Activated naive CD8-positive, alpha-beta T cell (primary cell): ENCODE results near the gene CCDC83.

Experiments used
- H3K27ac Mint-ChIP-seq: one replicate; pipeline ENCODE4 v1.8.0; 2021; ENCODE audit warnings: mixed read lengths
- H3K27me3 Mint-ChIP-seq: one replicate; pipeline ENCODE4 v1.8.0; 2021; ENCODE audit warnings: mixed read lengths
- H3K36me3 Mint-ChIP-seq: one replicate; pipeline ENCODE4 v1.8.0; 2021; ENCODE audit warnings: mixed read lengths
- H3K4me1 Mint-ChIP-seq: one replicate; pipeline ENCODE4 v1.8.0; 2021; ENCODE audit warnings: low read depth, mixed read lengths
- H3K4me3 Mint-ChIP-seq: one replicate; pipeline ENCODE4 v1.8.0; 2021; ENCODE audit warnings: mild to moderate bottlenecking, mixed read lengths
- H3K9me3 Mint-ChIP-seq: one replicate; pipeline ENCODE4 v1.8.0; 2021; ENCODE audit warnings: low read depth, mixed read lengths

The CCDC83 gene

DNA sequence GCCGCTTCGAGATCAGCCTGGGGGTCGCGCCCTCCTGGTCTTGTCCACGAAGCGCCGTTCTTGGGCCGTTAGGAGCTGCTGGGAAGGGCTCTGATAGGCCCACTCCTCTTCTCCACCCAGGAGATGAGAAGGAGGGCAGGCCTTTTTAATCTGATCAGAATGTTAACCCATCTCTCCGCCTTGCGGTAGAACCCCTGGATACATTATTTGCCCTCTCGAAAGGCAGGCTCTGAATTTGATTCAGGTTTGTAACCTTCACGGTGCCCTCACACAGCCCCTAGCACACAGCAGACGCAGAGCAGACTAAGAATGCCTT is at the start of gene CCDC83:
TSS of gene CCDC83 (plus strand) at position 43 of the 316 bp plus-strand sequence. CDS start 9,741 bp downstream, outside the sequence.
- H3K27ac Mint-ChIP-seq = peak within 1 kb of the TSS; percentile 92
- H3K36me3 Mint-ChIP-seq = no peaks in the 10 kb centered on the region
- H3K27me3 Mint-ChIP-seq = no peaks in the 10 kb centered on the region
- H3K4me3 Mint-ChIP-seq = peak within 1 kb of the TSS; percentile 89
- H3K9me3 Mint-ChIP-seq = no peaks in the 10 kb centered on the region
- peaks cover 9% of the 10 kb centered on the region for H3K4me1 Mint-ChIP-seq

DNA sequence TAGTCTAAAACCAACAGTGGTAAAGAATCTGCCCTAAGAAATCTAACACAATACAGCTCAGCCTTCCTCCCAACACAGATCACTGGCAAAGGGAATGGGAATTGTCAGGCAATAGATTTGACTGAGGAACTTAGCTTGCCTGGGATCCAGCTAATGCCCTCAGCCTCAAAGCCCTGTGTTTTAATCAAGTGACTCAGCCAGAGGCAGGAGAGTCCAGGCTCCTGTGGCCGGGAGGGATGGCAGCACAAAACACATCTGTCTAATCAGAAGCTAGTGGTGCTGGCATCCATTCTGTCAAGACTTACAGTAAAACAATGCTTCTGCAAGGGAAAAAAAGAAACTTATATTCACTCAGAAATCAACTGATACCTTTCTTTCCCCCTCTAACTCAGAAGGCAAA is 49.8 kb upstream of the CCDC83 start:
- Mint-ChIP-seq H3K27ac (no peak overlapping the region), H3K27me3 (no peaks in the 10 kb centered on the region), H3K36me3 (peaks cover 8% of the 10 kb centered on the region), H3K4me3 (no peak overlapping the region), H3K4me1 (peaks cover 39% of the 10 kb centered on the region), H3K9me3 (peaks cover 3% of the 10 kb centered on the region)

DNA sequence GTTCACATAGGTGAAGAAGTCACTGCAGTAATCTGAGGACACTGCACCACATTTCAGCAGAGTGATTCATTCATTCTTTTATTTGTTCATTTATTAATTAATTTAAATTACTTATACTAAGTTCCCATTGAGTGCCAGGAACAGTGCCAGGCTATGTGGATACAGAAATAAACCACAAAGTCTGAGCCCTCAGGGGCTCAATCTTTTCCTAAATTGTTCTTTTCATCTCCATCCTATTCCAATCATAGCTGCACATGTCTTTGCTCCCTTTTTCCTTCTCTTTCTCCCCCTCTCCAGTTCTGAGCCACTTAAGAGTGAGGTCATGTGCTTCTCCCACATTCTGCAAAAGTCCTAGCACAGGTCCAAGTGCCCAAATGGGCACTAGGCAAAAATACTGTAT is 49.2 kb upstream of the CCDC83 start:
- Mint-ChIP-seq H3K36me3 (peaks cover 8% of the 10 kb centered on the region), H3K9me3 (peaks cover 3% of the 10 kb centered on the region), H3K4me3 (no peak overlapping the region), H3K4me1 (peaks cover 37% of the 10 kb centered on the region), H3K27ac (peak overlapping the region; percentile 16), H3K27me3 (no peaks in the 10 kb centered on the region)

DNA sequence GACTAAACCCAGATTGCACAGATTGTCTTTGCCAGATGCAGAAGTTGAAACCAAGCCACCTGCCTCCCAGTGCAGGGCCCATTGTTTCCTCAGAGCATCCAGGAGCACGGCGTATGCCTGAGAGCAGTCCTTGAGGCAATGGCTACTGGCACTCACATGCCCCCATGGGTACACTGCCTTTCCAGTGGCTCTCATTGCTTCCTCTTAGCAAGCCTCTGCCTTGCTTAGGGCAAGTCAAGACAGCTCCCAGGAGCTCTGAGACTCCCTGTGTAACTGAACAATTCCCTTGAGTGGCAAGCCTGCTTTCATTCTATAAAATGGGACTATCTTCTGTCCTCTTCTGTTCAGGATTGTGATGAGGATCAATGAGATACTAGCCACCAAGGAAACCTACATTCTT is 48.3 kb upstream of the CCDC83 start:
- peaks cover 39% of the 10 kb centered on the region for H3K4me1 Mint-ChIP-seq
- H3K27ac Mint-ChIP-seq = no peak overlapping the region
- peaks cover 5% of the 10 kb centered on the region for H3K36me3 Mint-ChIP-seq
- H3K9me3 Mint-ChIP-seq = no peaks in the 10 kb centered on the region
- no peak overlapping the region for H3K4me3 Mint-ChIP-seq
- no peaks in the 10 kb centered on the region for H3K27me3 Mint-ChIP-seq

DNA sequence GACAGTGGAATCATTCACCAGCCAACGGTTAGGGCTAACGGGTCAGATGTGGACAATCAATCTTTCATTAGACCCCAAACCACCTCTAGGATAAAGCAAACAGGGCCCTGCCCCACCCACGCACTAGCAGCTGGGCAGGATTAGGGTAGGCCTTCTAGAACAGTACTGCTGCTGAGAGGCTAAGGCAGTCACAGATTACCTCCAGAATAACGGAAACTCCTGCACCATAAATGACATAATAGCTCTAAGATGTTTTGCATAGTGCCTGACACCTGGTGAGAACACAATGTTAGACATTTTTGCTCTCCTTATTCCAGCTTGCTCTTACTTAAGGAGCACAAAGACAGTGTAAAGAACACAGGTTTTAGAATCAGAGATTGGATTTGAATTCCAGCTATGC is 46.0 kb upstream of the CCDC83 start:
- H3K36me3 Mint-ChIP-seq = peaks cover 2% of the 10 kb centered on the region
- H3K4me1 Mint-ChIP-seq = peaks cover 43% of the 10 kb centered on the region
- H3K4me3 Mint-ChIP-seq = peak overlapping the region; percentile 90
- H3K9me3 Mint-ChIP-seq = no peaks in the 10 kb centered on the region
- no peaks in the 10 kb centered on the region for H3K27me3 Mint-ChIP-seq
- no peak overlapping the region for H3K27ac Mint-ChIP-seq

DNA sequence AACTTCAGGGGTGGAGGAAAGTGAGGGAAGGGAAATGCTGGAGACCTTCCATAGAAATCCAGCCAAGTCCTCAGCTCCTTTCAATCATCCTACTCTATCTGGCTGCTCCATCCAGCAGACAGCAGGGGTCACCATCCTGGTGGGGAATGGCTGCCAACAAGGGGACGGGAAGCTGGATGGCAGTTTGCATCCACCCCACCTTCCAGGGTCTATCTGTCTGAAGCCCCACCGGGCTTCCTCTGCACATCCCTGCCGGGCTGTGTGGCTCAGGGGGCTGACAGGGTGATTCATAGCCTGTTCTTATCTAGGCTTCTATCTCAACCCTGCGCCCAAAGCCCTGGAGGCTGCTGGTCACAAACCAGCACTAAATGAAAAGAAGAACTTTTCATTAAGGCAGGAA is 45.3 kb upstream of the CCDC83 start:
- Mint-ChIP-seq H3K4me3 (peak overlapping the region; percentile 90), H3K27me3 (no peaks in the 10 kb centered on the region), H3K9me3 (no peaks in the 10 kb centered on the region), H3K27ac (peak overlapping the region; percentile 54), H3K4me1 (peaks cover 46% of the 10 kb centered on the region), H3K36me3 (peaks cover 2% of the 10 kb centered on the region)

DNA sequence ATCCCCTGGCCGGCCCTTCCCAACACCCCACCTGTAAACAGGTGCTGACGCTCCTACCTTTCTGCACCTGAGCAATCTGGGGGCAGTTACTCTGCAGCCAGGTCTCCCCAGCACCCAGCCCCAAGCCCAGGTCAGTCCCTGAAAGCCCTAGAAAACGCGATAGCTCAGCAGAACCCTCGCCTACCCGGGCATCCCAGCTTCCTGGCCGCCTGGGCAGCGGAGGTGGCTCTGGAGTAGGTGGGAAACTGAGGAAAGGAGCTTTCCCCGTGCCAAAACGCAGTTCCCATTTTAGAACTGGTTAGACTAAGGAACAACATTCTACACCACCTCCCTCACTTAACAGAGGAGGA is 44.7 kb upstream of the CCDC83 start:
- peaks cover 50% of the 10 kb centered on the region for H3K4me1 Mint-ChIP-seq

DNA sequence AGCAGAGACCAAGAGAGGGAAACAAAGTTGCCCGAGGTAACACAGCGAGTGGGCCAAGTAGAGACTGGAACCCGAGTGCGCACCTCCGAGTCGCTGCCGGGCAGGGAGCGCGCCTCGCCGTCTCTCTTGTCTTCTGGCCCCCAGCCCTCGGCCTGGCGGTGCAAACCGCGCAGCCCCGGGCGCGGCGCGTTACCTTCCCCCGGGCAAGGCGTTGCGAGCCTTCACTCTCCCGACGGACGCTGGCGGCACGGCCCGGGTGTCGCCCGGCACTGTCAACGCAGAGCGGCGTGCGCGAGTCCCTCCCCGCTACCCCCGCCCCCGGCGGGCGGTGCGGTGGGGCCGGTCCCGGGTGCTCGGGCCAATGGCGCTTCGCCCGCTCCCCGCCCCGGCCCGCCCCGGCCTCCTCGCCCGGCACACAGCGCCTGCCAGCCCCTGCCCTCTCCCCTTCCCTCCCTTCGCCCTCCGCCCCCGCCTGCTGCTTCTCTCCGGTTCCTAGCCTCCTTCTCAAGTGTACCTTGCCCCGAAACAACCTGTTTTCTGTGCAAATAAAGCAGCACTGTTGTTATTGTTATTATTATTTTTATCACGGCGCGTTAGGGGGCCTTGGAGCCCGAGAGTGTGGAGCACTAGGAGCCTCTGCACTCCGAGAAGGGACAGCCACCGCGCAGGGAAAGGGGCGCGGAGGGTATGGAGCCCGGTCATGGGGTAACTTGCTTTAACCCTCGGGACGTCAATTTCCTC is 44.1 kb upstream of the CCDC83 start, which contains the start of gene SYTL2:
TSS of gene SYTL2 (minus strand) at position 271 of the 741 bp plus-strand sequence. CDS start 53,416 bp downstream, outside the sequence.
- Mint-ChIP-seq H3K27me3 (no peaks in the 10 kb centered on the region), H3K36me3 (peaks cover 2% of the 10 kb centered on the region), H3K4me1 (peaks cover 48% of the 10 kb centered on the region), H3K9me3 (no peaks in the 10 kb centered on the region), H3K4me3 (peak within 1 kb of the TSS; percentile 90), H3K27ac (peak within 1 kb of the TSS; percentile 54)

More for the DNA sequence above, 44.7 kb upstream of the CCDC83 start:
- H3K4me3 Mint-ChIP-seq = peak overlapping the region; percentile 90
- H3K27ac Mint-ChIP-seq = peak overlapping the region; percentile 54
- no peaks in the 10 kb centered on the region for H3K27me3 Mint-ChIP-seq
- no peaks in the 10 kb centered on the region for H3K9me3 Mint-ChIP-seq
- H3K36me3 Mint-ChIP-seq = peaks cover 2% of the 10 kb centered on the region

DNA sequence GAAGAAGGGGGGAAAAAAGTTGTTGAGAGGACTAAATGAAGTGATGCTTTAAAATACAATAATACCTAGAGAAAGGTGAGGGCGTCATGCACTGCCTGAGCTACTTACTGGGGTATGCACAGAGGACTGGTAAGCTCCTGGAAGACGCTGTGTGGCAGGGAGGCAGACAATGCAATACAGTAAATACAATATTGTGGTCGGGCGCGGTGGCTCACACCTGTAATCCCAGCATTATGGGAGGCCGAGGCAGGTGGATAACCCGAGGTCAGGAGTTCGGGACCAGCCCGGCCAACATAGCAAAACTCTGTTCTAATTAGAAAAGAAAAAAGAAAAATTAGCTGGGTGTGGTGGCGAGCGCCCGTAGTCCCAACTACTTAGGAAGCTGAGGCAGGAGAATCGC is 43.6 kb upstream of the CCDC83 start:
- Mint-ChIP-seq H3K27ac (no peak overlapping the region), H3K36me3 (peaks cover 2% of the 10 kb centered on the region), H3K4me3 (peak overlapping the region; percentile 88), H3K4me1 (peaks cover 44% of the 10 kb centered on the region), H3K27me3 (no peaks in the 10 kb centered on the region), H3K9me3 (no peaks in the 10 kb centered on the region)

DNA sequence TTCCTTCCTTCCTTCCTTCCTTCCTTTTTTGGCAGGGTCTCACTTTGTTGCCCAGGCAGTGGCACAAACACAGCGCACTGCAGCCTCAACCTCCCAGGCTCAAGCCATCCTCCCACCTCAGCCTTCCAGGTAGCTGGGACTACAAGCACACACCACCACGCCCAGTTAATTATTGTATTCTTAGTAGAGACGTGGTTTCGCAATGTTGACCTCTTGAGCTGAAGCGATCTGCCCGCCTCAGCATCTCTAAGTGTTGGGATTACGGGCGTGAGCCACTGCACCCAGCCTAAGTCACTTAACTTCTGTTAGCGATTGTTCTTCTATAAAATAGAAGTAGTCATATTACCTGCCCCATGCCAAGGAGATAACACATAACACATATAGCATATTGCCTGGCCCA is 41.5 kb upstream of the CCDC83 start:
- Mint-ChIP-seq H3K9me3 (no peaks in the 10 kb centered on the region), H3K27ac (no peak overlapping the region), H3K27me3 (no peaks in the 10 kb centered on the region), H3K4me1 (peaks cover 42% of the 10 kb centered on the region), H3K4me3 (no peak overlapping the region), H3K36me3 (peaks cover 2% of the 10 kb centered on the region)

DNA sequence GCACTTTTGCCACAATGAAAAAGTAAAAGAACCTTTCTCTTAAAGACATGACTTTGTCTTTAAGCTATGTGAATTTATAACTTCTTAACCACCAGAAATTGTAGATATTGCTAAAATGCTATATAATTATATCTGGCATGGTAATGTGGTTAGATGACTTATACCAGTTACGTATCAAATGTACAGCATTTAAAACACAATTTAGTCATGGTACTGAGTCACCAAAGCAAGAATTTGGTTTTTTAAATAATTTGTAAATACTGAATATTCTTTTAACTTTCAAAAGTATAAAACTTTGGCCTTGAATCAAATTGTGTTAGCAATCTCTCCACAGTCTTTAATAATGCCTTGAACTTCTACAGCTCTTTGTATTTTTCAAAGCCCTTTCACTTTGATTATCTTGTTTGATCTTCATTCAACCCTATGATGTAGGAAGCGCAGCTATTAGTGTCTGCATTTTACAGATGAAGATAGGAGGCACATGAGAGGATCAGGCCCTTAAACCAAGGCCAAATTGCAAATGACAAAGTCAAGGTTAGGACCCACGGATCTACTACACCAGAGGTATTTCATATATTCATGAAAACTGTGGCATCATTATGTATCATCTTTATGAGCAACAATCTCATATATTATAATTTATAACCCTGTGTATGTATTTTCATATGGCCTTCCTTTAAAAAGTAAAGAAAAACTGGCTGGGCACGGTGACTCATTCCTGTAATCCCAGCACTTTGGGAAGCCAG is 39.8 kb upstream of the CCDC83 start:
- no peak overlapping the region for H3K4me3 Mint-ChIP-seq
- no peaks in the 10 kb centered on the region for H3K9me3 Mint-ChIP-seq
- peaks cover 26% of the 10 kb centered on the region for H3K4me1 Mint-ChIP-seq
- H3K27me3 Mint-ChIP-seq = no peaks in the 10 kb centered on the region
- peaks cover 2% of the 10 kb centered on the region for H3K36me3 Mint-ChIP-seq
- no peak overlapping the region for H3K27ac Mint-ChIP-seq

DNA sequence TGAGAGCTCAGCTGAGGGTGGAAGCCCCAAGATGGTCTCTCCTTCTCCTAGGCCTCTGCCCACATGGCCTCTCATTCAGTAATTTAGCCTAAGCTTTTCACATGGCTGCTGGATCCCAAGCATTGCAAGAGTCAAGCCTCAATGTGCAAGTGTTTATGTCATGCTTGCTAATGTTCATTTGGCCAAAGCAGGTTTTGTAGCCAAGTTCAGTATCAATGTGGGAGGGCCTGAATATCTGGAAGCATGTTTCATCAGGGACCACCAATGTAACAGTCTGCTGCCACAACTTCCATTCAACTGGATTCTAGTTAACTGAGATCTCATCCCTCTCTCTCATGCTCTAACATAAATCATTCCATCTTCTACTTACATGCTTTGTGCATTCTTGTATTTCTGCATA is 35.7 kb upstream of the CCDC83 start:
- Mint-ChIP-seq H3K4me1 (peaks cover 35% of the 10 kb centered on the region), H3K9me3 (no peaks in the 10 kb centered on the region), H3K4me3 (no peak overlapping the region), H3K27ac (no peak overlapping the region), H3K27me3 (no peaks in the 10 kb centered on the region), H3K36me3 (no peaks in the 10 kb centered on the region)

DNA sequence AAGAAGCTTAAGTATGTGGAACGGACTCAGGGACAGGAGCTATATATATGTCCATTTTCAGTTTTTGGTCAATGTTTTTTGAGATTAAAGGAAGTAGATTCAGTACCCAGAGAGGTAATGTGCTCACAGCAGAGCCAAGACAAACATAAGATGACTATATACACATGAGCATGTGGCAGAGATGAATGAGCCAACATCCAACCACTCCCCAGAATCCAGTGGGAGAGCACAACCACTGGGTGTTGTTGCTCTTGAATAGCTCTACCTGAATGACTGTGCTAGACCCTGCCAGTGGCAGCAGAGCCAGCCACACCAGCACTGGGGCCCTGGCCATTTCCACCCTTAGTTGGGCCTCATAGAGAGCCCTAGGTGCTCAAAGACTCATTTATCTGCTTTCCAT is 33.5 kb upstream of the CCDC83 start:
- Mint-ChIP-seq H3K4me3 (no peak overlapping the region), H3K27ac (no peak overlapping the region), H3K27me3 (no peaks in the 10 kb centered on the region), H3K9me3 (no peaks in the 10 kb centered on the region), H3K36me3 (no peaks in the 10 kb centered on the region), H3K4me1 (peaks cover 47% of the 10 kb centered on the region)

DNA sequence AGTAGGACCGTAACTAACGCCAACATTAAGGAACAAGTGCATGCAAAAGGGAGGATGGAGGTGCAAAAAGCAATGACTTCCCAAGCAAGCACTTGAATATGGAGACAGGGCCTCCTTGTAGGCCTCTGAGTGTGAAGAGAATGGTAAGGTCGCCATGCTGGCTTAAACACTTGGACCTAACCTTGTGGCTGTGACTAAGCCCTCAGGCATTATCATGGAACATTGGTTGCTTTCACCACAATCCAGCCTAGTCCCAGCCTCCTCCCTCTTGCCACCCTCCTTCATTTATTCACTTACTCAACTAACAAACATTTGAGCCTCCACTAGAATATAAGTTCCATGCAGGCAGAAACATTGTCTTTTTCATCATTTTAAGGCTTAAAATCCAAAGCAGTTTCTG is 32.4 kb upstream of the CCDC83 start:
- Mint-ChIP-seq H3K4me1 (peaks cover 59% of the 10 kb centered on the region), H3K4me3 (peak overlapping the region; percentile 8), H3K36me3 (no peaks in the 10 kb centered on the region), H3K27me3 (no peaks in the 10 kb centered on the region), H3K27ac (no peak overlapping the region), H3K9me3 (no peaks in the 10 kb centered on the region)

DNA sequence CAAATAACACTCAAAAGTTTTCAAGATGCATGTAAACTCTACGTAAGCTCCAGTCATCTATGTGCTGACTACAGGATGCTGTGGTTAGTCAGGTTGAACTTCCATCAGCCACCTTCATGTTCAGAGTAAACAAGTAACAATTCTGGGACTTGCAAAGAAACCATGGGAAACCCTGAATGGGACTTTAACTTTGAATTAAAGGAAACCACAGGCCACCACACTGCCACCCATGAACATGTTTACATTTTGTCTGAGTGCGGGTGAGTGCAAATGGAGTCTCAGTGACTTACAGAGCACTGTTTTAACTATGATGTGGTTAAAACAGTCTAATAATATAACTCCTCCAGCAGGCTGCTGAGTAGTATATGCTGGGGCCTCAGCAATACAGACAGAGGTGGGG is 31.4 kb upstream of the CCDC83 start:
- H3K4me1 Mint-ChIP-seq = peaks cover 68% of the 10 kb centered on the region
- H3K36me3 Mint-ChIP-seq = no peaks in the 10 kb centered on the region
- H3K27me3 Mint-ChIP-seq = no peaks in the 10 kb centered on the region
- peak overlapping the region; percentile 45 for H3K4me3 Mint-ChIP-seq
- peak overlapping the region; percentile 84 for H3K27ac Mint-ChIP-seq
- H3K9me3 Mint-ChIP-seq = no peaks in the 10 kb centered on the region
